SJSA1 (cell line): ENCODE data around the gene CDKL5. TPM values are rescaled to one million over a fixed set of nuclear protein-coding genes. Genes with fewer than 3 reads are reported as not detected.

Experiments
- DNase-seq, 2 experiments: peaks; one replicate each; pipeline ENCODE4 v3.0.0-alpha.2; 2015 to 2020; ENCODE audit warnings: low spot score in 2 of 2, low read depth in 1 of 2
- H3K27ac ChIP-seq: fragments of 250-450 bp; sonication (Bioruptor Pico); 2 replicates; pipeline ENCODE4 v1.5.1; 2020; ENCODE audit warnings: mild to moderate bottlenecking, moderate library complexity
- H3K27me3 ChIP-seq: fragments of 250-450 bp; sonication (Bioruptor Pico); replicated peaks from 2 replicates; pipeline ENCODE4 v1.5.1; 2020; ENCODE audit warnings: mild to moderate bottlenecking, moderate library complexity
- H3K36me3 ChIP-seq: fragments of 250-450 bp; sonication (Bioruptor Pico); 2 replicates; pipeline ENCODE4 v1.5.1; 2020; ENCODE audit warnings: mild to moderate bottlenecking
- H3K4me1 ChIP-seq: fragments of 250-450 bp; sonication (Bioruptor Pico); replicated peaks from 2 replicates; pipeline ENCODE4 v1.6.1; 2021; ENCODE audit warnings: mild to moderate bottlenecking
- H3K4me3 ChIP-seq: fragments of 250-450 bp; sonication (Bioruptor Pico); 2 replicates; pipeline ENCODE4 v1.5.1; 2020; ENCODE audit warnings: mild to moderate bottlenecking
- H3K9me3 ChIP-seq: fragments of 250-450 bp; sonication (Bioruptor Pico); replicated peaks from 2 replicates; pipeline ENCODE4 v1.5.1; 2020; ENCODE audit warnings: mild to moderate bottlenecking
- total RNA-seq: library from RNA; depleted of rRNA; stranded (reverse); fragments of >200 nt; shearing (Covaris generic); gene quantifications from 2 replicates; pipeline ENCODE4 v1.2.3, GENCODE V29; 2014

The CDKL5 gene
- total RNA-seq, 1 experiment from 2014 or later: 5.1 TPM

DNA sequence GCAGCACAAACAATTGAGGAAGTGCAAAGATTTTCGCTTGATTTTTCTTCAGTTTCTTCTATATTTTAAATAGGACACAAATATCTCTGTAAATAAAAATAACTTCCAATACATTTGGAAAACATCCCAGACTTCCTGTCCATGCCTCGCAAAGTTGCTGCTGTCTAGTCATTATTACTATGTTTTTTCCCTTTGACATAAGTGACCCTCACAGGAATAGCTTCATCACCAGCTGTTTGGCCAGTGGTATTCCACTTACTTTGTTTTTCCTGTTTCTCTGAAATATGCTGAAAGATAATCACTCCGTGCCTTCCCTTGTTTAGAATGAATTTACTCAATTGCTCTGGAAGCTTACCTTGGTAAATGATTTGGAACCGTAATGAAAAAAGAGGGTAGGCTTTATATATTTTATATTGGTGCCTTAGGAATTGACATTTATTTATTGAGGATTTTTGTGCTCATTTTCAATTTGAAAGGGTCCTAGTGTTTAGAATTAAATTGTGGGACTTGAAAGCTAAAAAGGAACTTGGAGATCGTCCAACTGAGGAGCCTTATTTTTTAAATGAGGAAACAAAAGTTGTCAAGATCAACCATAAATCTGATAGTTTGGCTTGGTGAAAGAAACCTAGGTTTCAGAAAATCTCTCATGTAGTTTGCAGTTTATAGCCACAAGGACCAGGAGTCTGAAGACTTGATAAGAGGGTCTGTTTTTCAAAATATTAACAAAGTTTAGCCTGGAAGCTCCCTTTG is 65.6 kb downstream of the CDKL5 start:
- H3K4me1 ChIP-seq: peaks cover 3% of the 10 kb centered on the region; the same call in 1 of the 2 replicates
- H3K27me3 ChIP-seq: no peaks in the 10 kb centered on the region
- DNase-seq: no peak
- no peak overlapping the region for H3K4me3 ChIP-seq
- no peak overlapping the region for H3K27ac ChIP-seq
- H3K9me3 ChIP-seq: no peaks in the 10 kb centered on the region
- H3K36me3 ChIP-seq: no peaks in the 10 kb centered on the region

- Histone ChIP-seq H3K4me1 (peaks cover 3% of the 10 kb centered on the region; the same call in 1 of the 2 replicates), H3K36me3 (no peaks in the 10 kb centered on the region), H3K9me3 (no peaks in the 10 kb centered on the region), H3K27ac (no peak overlapping the region), H3K27me3 (no peaks in the 10 kb centered on the region), H3K4me3 (no peak overlapping the region)
- no peak for DNase-seq
Measured at GRCh38 chrX:18491587-18492340, 66.4 kb downstream of the CDKL5 start.

DNA sequence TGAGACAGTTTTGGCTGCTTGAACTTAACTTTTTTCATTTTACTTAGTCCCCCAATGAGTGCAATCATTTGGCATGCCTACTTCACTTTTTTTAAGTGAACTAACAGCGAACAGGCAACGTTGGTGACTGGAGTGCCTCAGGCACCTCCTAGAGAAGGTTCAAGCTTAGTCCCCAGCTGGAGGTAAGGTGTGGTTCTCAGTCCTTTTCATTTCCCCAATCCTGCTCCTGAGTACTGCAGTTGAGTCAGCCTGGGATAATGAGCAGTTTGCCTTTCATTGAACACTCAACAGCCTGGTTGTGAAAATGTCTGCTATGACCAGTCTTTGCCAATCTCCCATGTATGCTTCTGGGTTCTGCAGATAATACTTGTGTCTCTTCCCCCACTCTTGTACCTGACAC is 109.5 kb downstream of the CDKL5 start:
- Histone ChIP-seq H3K27ac (no peak overlapping the region), H3K9me3 (no peaks in the 10 kb centered on the region), H3K4me1 (no peaks in the 10 kb centered on the region), H3K4me3 (no peak overlapping the region), H3K36me3 (no peaks in the 10 kb centered on the region), H3K27me3 (no peaks in the 10 kb centered on the region)
- DNase-seq: no peak

DNA sequence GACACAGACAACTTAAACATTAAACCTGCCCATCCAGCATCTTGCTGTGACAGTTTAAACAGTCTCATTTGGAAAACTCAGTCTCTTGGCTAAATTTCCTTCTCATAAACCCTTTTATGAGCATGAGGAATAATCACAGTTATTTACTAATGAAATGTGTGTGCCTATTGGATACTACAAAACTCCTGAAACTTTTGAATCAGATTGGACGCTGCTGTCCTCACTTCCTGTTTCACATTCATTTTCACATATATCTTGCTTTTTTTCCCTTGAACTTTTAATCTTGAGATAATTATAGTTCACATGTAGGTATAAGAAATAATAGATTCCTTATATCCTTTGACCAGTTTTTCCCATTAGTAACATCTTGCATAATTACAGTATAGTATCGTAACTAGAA is 111.7 kb downstream of the CDKL5 start:
- Histone ChIP-seq H3K27me3 (no peaks in the 10 kb centered on the region), H3K4me3 (no peak overlapping the region), H3K36me3 (no peaks in the 10 kb centered on the region), H3K4me1 (no peaks in the 10 kb centered on the region), H3K9me3 (no peaks in the 10 kb centered on the region), H3K27ac (no peak overlapping the region)
- no peak for DNase-seq

GRCh38 chrX:18537524-18537923 is 112.1 kb downstream of the CDKL5 start:
- Histone ChIP-seq H3K9me3 (no peaks in the 10 kb centered on the region), H3K4me1 (no peaks in the 10 kb centered on the region), H3K4me3 (no peak overlapping the region), H3K36me3 (no peaks in the 10 kb centered on the region), H3K27ac (no peak overlapping the region), H3K27me3 (no peaks in the 10 kb centered on the region)
- no peak for DNase-seq

DNA sequence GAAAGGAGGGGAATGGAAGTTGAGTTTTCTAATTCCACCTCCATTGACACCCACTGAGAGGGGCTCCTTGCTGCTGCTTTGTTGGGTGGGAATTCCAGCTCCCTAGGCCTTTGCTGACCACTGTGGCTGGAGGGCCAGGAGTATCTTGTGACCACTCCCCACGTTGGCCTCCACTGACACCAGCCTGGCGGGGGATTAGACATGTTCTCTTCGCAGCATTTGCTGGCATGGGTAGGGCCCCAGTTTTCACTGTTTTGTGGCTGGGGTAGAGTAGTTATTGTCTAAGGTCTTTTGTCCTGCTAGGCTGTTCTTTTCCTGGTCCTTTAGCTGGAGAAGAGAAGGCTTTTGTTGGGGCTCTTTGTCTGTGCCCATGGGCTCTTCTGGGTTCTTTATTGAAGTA is 116.7 kb downstream of the CDKL5 start:
- no peaks in the 10 kb centered on the region for H3K4me1 ChIP-seq
- no peaks in the 10 kb centered on the region for H3K36me3 ChIP-seq
- H3K4me3 ChIP-seq: no peak overlapping the region
- DNase-seq: no peak
- H3K27ac ChIP-seq: no peak overlapping the region
- H3K9me3 ChIP-seq: no peaks in the 10 kb centered on the region
- no peaks in the 10 kb centered on the region for H3K27me3 ChIP-seq

DNA sequence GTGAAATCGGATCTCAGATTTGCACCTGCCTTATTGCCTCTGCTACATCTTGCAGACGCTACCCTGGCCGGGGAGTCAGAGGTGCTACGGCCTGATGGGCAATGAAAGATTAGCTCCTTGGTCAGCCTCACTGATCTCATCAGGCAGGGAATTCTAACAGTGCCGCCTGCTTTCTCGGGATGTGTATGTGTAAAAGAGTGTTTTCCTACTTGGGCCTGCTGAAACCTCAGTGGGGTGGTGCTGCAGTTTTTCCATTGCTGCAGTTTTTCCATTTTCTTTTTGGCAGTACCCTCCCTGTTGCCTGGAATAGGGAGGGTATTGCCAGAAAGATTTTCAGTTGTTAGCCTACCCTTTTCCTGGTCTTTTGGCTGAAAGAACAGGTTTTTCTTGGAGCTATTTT is 117.5 kb downstream of the CDKL5 start:
- Histone ChIP-seq H3K36me3 (no peaks in the 10 kb centered on the region), H3K27me3 (no peaks in the 10 kb centered on the region), H3K9me3 (no peaks in the 10 kb centered on the region), H3K4me3 (no peak overlapping the region), H3K4me1 (no peaks in the 10 kb centered on the region), H3K27ac (no peak overlapping the region)
- no peak for DNase-seq

GRCh38 chrX:18543738-18544137 is 118.3 kb downstream of the CDKL5 start:
- DNase-seq: no peak
- H3K36me3 ChIP-seq: no peaks in the 10 kb centered on the region
- H3K9me3 ChIP-seq: no peaks in the 10 kb centered on the region
- H3K4me1 ChIP-seq: no peaks in the 10 kb centered on the region
- no peak overlapping the region for H3K27ac ChIP-seq
- H3K4me3 ChIP-seq: no peak overlapping the region
- H3K27me3 ChIP-seq: no peaks in the 10 kb centered on the region

DNA sequence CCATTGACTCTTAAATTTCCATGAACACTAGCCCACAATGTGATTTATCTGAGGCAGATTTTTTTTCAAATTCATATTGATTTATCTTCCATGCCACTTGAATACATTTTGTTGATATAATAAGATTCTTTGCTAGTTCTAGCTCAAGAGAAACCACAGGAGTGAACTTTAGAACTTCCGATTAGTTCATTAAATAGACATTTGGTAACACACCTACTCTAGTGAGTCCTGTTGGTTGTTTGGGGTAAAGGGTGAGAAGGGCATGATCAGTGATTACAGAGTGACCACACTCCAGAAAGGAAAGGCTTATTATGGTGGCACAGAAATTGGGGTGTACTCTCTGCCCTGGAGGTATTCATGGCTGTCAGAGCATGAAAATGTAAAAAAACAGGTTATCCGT is 120.4 kb downstream of the CDKL5 start:
- no peaks in the 10 kb centered on the region for H3K9me3 ChIP-seq
- H3K36me3 ChIP-seq: no peaks in the 10 kb centered on the region
- H3K27me3 ChIP-seq: no peaks in the 10 kb centered on the region
- no peak for DNase-seq
- H3K4me1 ChIP-seq: no peaks in the 10 kb centered on the region
- no peak overlapping the region for H3K4me3 ChIP-seq
- H3K27ac ChIP-seq: no peak overlapping the region

DNA sequence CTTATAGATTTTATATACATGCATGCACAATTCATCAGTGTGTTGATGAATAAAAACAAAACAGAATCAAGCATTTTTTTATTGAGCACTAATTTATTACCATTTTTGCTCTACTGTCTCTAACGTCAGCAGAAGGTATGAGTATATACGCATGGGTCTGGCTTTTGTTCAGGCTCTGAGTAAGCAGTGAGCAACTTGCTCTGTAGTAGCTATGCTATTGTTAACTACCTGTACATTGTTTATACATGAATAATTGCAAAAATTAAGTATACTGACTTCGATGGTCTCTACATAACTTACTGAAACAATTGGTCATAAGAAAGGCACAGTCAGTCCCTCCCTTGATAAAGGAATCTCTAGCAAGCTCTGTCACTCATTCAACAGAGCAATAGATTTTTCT is 123.6 kb downstream of the CDKL5 start:
- Histone ChIP-seq H3K4me1 (no peaks in the 10 kb centered on the region), H3K27ac (no peak overlapping the region), H3K36me3 (no peaks in the 10 kb centered on the region), H3K9me3 (no peaks in the 10 kb centered on the region), H3K27me3 (no peaks in the 10 kb centered on the region), H3K4me3 (no peak overlapping the region)
- DNase-seq: no peak

DNA sequence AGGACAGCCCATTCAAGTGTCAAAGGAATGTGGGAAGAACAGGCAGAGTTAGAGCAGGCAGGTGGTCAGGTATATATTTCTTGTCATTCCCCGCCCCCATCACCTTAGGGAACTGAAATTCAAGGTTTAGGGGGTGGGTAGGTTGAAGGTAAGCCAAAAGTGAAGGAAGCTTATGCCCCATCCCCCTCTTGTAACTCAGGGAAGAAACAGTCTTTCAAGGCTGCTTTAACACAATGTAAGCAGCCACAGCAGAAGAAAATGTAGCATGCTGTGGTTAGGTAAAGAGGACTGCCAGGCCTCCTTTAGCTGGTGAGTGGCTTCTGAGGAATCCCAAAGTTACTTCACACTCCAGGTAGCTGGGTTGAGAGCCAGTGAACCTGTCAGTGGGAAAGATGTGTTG is 124.2 kb downstream of the CDKL5 start:
- H3K4me3 ChIP-seq: no peak overlapping the region
- no peaks in the 10 kb centered on the region for H3K27me3 ChIP-seq
- no peaks in the 10 kb centered on the region for H3K9me3 ChIP-seq
- DNase-seq: no peak
- H3K27ac ChIP-seq: no peak overlapping the region
- no peaks in the 10 kb centered on the region for H3K4me1 ChIP-seq
- no peaks in the 10 kb centered on the region for H3K36me3 ChIP-seq

- Histone ChIP-seq H3K9me3 (no peaks in the 10 kb centered on the region), H3K4me1 (no peaks in the 10 kb centered on the region), H3K27ac (no peak overlapping the region), H3K36me3 (no peaks in the 10 kb centered on the region), H3K4me3 (no peak overlapping the region), H3K27me3 (no peaks in the 10 kb centered on the region)
- DNase-seq: no peak
Measured at GRCh38 chrX:18557879-18558278, 132.5 kb downstream of the CDKL5 start.

GRCh38 chrX:18558799-18559198 is 133.4 kb downstream of the CDKL5 start:
- no peak for DNase-seq
- no peak overlapping the region for H3K27ac ChIP-seq
- no peaks in the 10 kb centered on the region for H3K9me3 ChIP-seq
- H3K4me3 ChIP-seq: no peak overlapping the region
- H3K36me3 ChIP-seq: no peaks in the 10 kb centered on the region
- no peaks in the 10 kb centered on the region for H3K27me3 ChIP-seq
- H3K4me1 ChIP-seq: no peaks in the 10 kb centered on the region

- Histone ChIP-seq H3K36me3 (no peaks in the 10 kb centered on the region), H3K4me3 (no peak overlapping the region), H3K27me3 (no peaks in the 10 kb centered on the region), H3K27ac (no peak overlapping the region), H3K9me3 (no peaks in the 10 kb centered on the region), H3K4me1 (no peaks in the 10 kb centered on the region)
- DNase-seq: no peak
Measured at GRCh38 chrX:18561020-18561419, 135.6 kb downstream of the CDKL5 start.
